Fibroblast of peridontal ligament (primary cell): ENCODE results near the gene SOWAHA.
A peak's percentile ranks its signal among the peaks of the same experiment; 100 is the strongest.
"Not testable (repeated sequence)": the region's sequence is repeated elsewhere in the genome, so short reads cannot be mapped to it uniquely, and the experiment has no call there.

Source experiments
- DNase-seq: peaks from one replicate; pipeline ENCODE4 v3.0.0-alpha.2; 2010; ENCODE audit errors: extremely low read depth

SOWAHA gene

GRCh38 chr5:132777209-132778069, 35.7 kb upstream of the SOWAHA start, which contains the start of gene SEPTIN8:
TSS of gene SEPTIN8 (minus strand) at chr5:132777239. CDS start at chr5:132777137, 102 bp downstream.
- DNase-seq: peak; percentile 33

- no peak for DNase-seq
Measured at GRCh38 chr5:132778129-132778528, 35.0 kb upstream of the SOWAHA start.

GRCh38 chr5:132778856-132779255, 34.2 kb upstream of the SOWAHA start:
- no peak for DNase-seq

GRCh38 chr5:132779961-132780360, 33.1 kb upstream of the SOWAHA start:
- no peak for DNase-seq

- DNase-seq: no peak
Measured at GRCh38 chr5:132780577-132780976, 32.5 kb upstream of the SOWAHA start.

- DNase-seq: no peak
Measured at GRCh38 chr5:132781029-132781428, 32.1 kb upstream of the SOWAHA start.

GRCh38 chr5:132782101-132782500, 31.0 kb upstream of the SOWAHA start:
- DNase-seq: peak; percentile 35

- peak; percentile 55 for DNase-seq
Measured at GRCh38 chr5:132785365-132785764, 27.7 kb upstream of the SOWAHA start.

- no peak for DNase-seq
Measured at GRCh38 chr5:132785864-132786263, 27.2 kb upstream of the SOWAHA start.

GRCh38 chr5:132787076-132787475, 26.0 kb upstream of the SOWAHA start:
- DNase-seq: peak; percentile 80

GRCh38 chr5:132788508-132788907, 24.6 kb upstream of the SOWAHA start:
- DNase-seq: no peak

GRCh38 chr5:132788990-132789886, 23.9 kb upstream of the SOWAHA start:
- DNase-seq: no peak

GRCh38 chr5:132790201-132790865, 22.8 kb upstream of the SOWAHA start:
- DNase-seq: no peak

- no peak for DNase-seq
Measured at GRCh38 chr5:132791026-132791425, 22.1 kb upstream of the SOWAHA start.

GRCh38 chr5:132797651-132798050, 15.5 kb upstream of the SOWAHA start:
- DNase-seq: peak; percentile 67

GRCh38 chr5:132799392-132799791, 13.7 kb upstream of the SOWAHA start:
- DNase-seq: no peak

GRCh38 chr5:132800545-132800944, 12.6 kb upstream of the SOWAHA start:
- no peak for DNase-seq

GRCh38 chr5:132802044-132802684, 10.9 kb upstream of the SOWAHA start:
- DNase-seq: no peak

GRCh38 chr5:132802685-132803066, 10.4 kb upstream of the SOWAHA start:
- not testable (repeated sequence) for DNase-seq

GRCh38 chr5:132804219-132804618, 8.9 kb upstream of the SOWAHA start:
- DNase-seq: not testable (repeated sequence)

GRCh38 chr5:132805872-132806271, 7.2 kb upstream of the SOWAHA start:
- not testable (repeated sequence) for DNase-seq

GRCh38 chr5:132806804-132807162, 6.3 kb upstream of the SOWAHA start:
- not testable (repeated sequence) for DNase-seq
